Dermis blood vessel endothelial cell (primary cell): ENCODE measurements around the gene KRT24. TPM values are rescaled to one million over a fixed set of nuclear protein-coding genes. Genes with fewer than 3 reads are reported as not detected.
"Not testable (repeated sequence)": the region's sequence is repeated elsewhere in the genome, so short reads cannot be mapped to it uniquely, and the experiment has no call there.

Source experiments
- DNase-seq: peaks from one replicate; pipeline ENCODE4 v3.0.0; 2010
- total RNA-seq: library from RNA; depleted of rRNA; stranded (reverse); fragments of >200 nt; gene quantifications from 2 replicates; pipeline ENCODE4 v1.2.3, GENCODE V29; 2014

Gene KRT24
- total RNA-seq, result not detected in 2 replicates

GRCh38 chr17:40703652-40704051, at the start of gene KRT24:
Gene KRT24, minus strand, starts transcription at chr17:40703752. Its CDS starts 59 bp downstream, at chr17:40703693.
- no peak for DNase-seq

- no peak for DNase-seq
These were observed 47.5 kb upstream of the KRT24 start for GRCh38 chr17:40751065-40751464.

GRCh38 chr17:40750391-40750790, 46.8 kb upstream of the KRT24 start:
- no peak for DNase-seq

DNA sequence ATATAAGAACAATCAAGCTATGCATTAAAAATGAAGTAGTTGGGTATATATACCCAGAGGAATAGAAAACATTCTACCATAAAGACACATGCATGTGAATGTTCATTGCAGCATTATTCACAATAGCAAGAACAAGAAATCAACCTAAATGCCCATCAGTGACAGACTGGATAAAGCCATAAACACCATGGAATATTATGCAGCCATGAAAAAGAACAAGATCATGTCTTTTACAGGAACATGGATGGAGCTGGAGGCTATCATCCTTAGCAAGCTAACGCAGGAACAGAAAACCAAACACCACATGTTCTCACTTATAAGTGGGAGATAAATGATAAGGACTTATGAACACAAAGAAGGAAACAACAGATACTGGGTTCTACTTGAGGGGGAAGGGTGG, 45.1 kb upstream of the KRT24 start:
- not testable (repeated sequence) for DNase-seq

DNA sequence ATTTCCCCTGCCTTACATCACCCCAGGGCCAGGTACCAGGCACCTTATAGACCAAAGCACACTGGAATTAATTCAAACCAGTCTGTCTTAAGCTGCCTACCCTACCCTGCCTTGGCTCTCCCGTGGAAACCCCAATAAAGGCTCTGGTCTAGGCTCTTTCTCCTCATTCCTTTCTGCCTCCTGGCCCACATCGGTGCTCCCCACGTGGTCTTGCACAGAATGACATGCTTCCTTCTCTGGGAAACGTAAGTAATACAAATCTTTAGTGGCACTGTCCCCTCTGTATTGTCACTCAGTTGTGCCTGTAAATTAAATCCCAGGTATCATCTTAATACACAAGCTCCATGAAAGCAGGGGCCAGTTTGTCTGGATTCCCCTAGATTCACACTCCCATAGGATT, 35.0 kb upstream of the KRT24 start:
- DNase-seq, result no peak

- no peak for DNase-seq
These were observed 31.5 kb upstream of the KRT24 start for GRCh38 chr17:40735016-40735415.

DNA sequence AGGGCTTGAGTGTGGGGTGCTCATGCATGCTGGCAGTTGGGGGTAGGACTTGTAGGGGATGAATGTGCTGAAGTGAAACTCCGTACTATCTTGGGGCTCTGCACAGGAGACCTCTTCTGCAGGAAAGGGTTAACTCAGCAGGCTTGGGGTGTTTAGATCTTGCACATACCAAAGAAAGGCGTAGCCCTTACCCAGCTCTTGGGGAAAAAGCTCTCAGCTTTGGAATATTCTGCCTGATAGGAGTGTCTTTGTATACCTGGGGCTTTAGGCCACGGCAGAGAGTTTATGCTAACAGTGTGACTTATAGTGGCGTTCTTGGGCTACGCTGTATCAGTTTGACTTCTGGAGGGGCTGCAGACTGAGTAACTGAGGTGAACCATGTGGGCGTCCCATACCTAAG, 30.5 kb upstream of the KRT24 start:
- no peak for DNase-seq

- no peak for DNase-seq
These were observed 27.4 kb upstream of the KRT24 start for GRCh38 chr17:40730970-40731369.

GRCh38 chr17:40727447-40728231, 24.1 kb upstream of the KRT24 start:
- no peak for DNase-seq

DNA sequence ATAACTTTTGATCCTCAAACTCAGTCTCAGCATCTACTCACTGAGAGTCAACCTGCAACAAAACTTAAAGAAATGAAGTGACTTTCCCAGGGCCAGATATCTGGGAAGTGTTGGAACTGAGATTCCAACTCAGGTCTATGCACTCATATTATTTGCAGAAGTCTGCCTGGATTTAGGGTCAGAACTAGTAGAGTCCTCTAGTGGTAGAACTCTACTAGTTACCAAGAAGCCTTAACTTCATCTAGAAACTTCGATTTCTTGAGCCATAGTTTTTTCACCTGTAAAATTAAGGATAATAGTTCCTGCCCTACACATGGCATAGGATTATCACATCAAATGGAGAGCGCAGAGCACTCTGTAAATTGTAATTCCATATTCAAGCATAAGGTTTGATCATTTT, 23.4 kb upstream of the KRT24 start:
- peak; percentile 35 for DNase-seq

DNA sequence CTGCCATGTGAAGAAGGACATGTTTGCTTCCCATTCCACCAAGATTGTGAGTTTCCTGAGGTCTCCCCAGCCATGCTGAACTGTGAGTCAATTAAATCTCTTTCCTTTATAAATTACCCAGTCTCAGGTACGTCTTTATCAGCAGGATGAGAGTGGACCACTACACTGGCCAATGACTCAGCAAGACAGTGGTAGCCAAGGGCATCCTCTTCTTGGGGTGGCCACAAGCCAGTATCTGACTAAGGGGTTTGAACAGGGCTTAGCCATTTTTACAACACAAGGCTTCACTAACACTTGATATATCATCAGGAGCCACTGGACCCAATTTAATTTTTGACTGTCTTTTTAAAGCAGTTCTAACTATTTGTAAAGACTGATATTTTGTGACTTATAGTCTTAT, 21.1 kb upstream of the KRT24 start:
- DNase-seq, result no peak

GRCh38 chr17:40722241-40722640, 18.7 kb upstream of the KRT24 start:
- no peak for DNase-seq

- DNase-seq, result no peak
These were observed 17.3 kb upstream of the KRT24 start for GRCh38 chr17:40720899-40721298.

- no peak for DNase-seq
These were observed 15.4 kb upstream of the KRT24 start for GRCh38 chr17:40718930-40719329.

DNA sequence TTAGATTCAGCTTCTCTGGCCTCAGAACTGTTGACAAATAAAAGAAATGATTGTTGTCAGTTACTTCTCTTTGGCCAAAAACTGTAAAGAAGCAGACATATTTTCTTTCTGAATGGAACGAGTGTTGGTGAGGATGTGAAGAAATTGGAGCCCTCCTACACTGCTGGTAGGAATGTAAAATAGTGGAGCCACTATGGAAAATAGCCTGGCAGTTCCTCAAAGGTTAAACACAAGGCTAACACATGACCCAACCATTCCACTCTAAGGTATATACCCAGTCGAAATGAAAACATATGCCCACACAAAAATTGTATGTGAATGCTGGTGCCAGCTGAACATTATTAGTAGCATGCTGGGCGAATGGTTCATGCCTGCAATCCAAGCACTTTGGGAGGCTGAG, 14.2 kb upstream of the KRT24 start:
- DNase-seq, result no peak

DNA sequence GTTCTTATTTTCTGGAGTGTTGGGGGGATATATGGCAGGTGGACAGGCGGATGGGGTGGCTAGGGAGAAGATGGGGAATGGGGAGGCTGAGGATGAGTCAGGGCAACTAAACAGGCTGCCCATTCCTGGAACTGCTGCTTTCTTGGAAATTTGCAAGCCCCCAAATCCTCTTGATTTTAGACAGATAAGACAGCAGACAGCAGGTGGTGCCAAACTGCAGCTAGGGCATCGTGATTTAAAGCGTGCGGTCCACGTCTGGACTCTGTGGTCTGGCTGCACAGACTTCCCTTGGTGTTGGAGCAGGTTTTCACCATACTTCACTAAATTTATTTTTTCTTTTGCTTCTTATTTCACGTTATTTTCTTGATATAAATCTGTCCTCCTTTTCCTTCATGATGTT, 10.9 kb upstream of the KRT24 start:
- DNase-seq, result peak; percentile 5

DNA sequence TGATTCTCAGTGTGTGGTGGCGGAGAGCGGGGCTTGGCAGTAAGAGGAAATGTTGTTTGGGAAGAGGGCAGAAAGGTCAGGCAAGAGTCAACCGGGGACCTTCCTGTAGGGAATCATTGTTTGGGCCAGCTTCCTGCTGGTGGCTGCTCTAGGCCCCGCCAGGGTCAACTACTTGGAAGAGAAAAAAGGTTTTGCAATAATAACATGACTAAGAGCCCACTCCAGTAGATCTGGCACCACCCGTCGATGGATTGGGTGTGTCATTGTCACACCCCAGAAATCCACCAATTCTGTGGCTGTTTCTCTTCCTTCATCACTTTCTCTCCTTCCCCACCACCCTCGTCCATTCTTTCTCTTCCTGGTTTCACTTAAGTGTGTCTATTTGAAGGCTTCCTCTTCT, 4.2 kb upstream of the KRT24 start:
- DNase-seq, result peak; percentile 82

GRCh38 chr17:40705584-40705983, 2.0 kb upstream of the KRT24 start:
- DNase-seq, result no peak

DNA sequence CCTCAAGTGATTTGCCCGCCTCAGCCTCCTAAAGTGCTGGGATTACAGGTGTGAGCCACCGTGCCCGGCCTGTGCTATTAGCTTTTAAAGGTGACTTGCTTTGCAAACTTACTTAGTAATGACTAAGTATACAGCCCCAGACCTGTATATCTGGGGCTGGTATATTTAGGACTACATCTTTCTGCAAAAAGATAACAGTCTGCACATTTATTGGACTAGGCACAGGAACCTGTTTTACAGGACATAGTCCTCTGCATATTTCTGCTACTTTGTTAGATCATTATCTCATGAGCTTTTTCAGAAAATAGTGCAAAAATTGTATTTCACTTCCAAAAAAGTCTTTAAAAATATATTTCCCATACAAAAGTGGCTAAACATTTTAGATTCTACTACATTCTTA, 1.3 kb downstream of the KRT24 start:
- no peak for DNase-seq

DNA sequence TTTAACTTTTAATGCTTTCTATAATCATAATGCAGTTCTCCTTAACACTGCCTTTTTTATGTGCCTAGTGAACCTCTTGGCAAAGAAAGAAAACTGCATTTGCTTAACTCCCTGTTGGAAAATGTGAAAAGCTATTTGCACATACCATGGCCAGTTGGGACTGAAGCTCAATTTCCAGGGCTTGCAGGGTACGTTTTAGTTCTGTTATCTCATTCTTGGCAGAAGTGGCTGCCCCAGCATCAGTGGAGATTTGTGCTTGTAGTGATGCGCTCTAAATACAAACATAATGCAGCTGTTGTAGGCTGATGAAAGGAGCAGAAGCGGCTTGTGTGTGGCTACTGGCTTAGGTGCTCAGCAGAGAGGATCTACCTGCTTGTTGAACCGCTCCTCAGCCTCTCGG, 3.7 kb downstream of the KRT24 start:
- DNase-seq, result no peak

DNA sequence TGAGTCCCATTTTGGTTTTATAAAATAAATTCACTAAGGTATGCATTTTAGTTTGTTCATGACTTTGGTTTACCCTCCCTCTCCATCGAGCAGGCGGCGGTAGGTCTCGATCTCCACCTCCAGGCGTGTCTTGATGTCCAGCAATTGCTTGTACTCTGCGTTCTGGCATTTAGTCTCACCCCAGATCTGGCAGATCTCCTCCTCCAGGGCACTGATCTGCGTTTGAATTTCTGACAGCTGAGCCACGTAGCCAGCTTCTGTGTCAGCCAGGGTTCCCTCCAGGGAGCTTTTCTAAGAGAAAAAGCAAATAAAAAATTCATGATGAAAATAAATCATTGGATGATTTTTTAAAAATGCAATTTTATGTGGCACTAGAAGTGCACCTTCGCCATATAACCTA, 4.2 kb downstream of the KRT24 start:
- DNase-seq, result no peak

GRCh38 chr17:40697297-40697696, 6.3 kb downstream of the KRT24 start:
- no peak for DNase-seq

GRCh38 chr17:40696651-40697072, 6.9 kb downstream of the KRT24 start:
- DNase-seq, result no peak

GRCh38 chr17:40695874-40696472, 7.6 kb downstream of the KRT24 start:
- no peak for DNase-seq

- no peak for DNase-seq
These were observed 9.0 kb downstream of the KRT24 start for GRCh38 chr17:40694584-40694983.
